Ramos (cell line): ENCODE measurements around the gene TMCC3.
"Not testable (repeated sequence)": the region's sequence is repeated elsewhere in the genome, so short reads cannot be mapped to it uniquely, and the experiment has no call there.

Experiments used
- in situ Hi-C: fragments of 300-500 bp; cut with MboI; formaldehyde crosslinking; loops from one replicate; pipeline ENCODE4 v1.14.3; 2022; ENCODE audit warnings: low sequenced_read_pairs; ENCODE audit not compliant: unreplicated experiment

The TMCC3 gene

GRCh38 chr12:94585626-94586025 lies 64.7 kb downstream of the TMCC3 start:
- in situ Hi-C loops, result no loop called here

- in situ Hi-C loops, result no loop called here
Measured at GRCh38 chr12:94584377-94584776, 66.0 kb downstream of the TMCC3 start.

GRCh38 chr12:94582591-94582990 lies 67.8 kb downstream of the TMCC3 start:
- in situ Hi-C loops, result no loop called here

- in situ Hi-C loops, result no loop called here
Measured at GRCh38 chr12:94575645-94576403, 74.5 kb downstream of the TMCC3 start.

GRCh38 chr12:94575024-94575423 lies 75.3 kb downstream of the TMCC3 start:
- in situ Hi-C loops, result no loop called here

GRCh38 chr12:94571556-94571955 lies 78.8 kb downstream of the TMCC3 start:
- in situ Hi-C loops, result no loop called here

GRCh38 chr12:94570161-94570560 lies 80.2 kb downstream of the TMCC3 start:
- in situ Hi-C loops, result no loop called here

GRCh38 chr12:94567761-94568160 lies 82.6 kb downstream of the TMCC3 start:
- in situ Hi-C loops, result no loop called here

- in situ Hi-C loops, result no loop called here
Measured at GRCh38 chr12:94566345-94566744, 84.0 kb downstream of the TMCC3 start.

- in situ Hi-C loops, result no loop called here
Measured at GRCh38 chr12:94565683-94566082, 84.7 kb downstream of the TMCC3 start.

GRCh38 chr12:94563286-94563685 lies 87.1 kb downstream of the TMCC3 start:
- in situ Hi-C loops, result no loop called here

- in situ Hi-C loops, result no loop called here
Measured at GRCh38 chr12:94561943-94562411, 88.4 kb downstream of the TMCC3 start.

- in situ Hi-C loops, result no loop called here
Measured at GRCh38 chr12:94560431-94561221, 89.7 kb downstream of the TMCC3 start.

GRCh38 chr12:94558612-94559011 lies 91.7 kb downstream of the TMCC3 start:
- in situ Hi-C loops, result no loop called here

- in situ Hi-C loops, result no loop called here
Measured at GRCh38 chr12:94557746-94558295, 92.5 kb downstream of the TMCC3 start.

GRCh38 chr12:94555687-94556086 lies 94.7 kb downstream of the TMCC3 start:
- in situ Hi-C loops, result no loop called here

GRCh38 chr12:94553875-94554274 lies 96.5 kb downstream of the TMCC3 start:
- in situ Hi-C loops, result no loop called here

- in situ Hi-C loops, result no loop called here
Measured at GRCh38 chr12:94553130-94553519, 97.2 kb downstream of the TMCC3 start.

GRCh38 chr12:94551810-94552209 lies 98.5 kb downstream of the TMCC3 start:
- in situ Hi-C loops, result no loop called here

- in situ Hi-C loops, result no loop called here
Measured at GRCh38 chr12:94550964-94551363, 99.4 kb downstream of the TMCC3 start.

- in situ Hi-C loops, result not testable (repeated sequence)
Measured at GRCh38 chr12:94548833-94549232, 101.5 kb downstream of the TMCC3 start.
